Suppressor macrophage treated with lipopolysaccharide for 4 hours (primary cell): Measurements from ENCODE around the gene CDH13.

ENCODE experiments used
- DNase-seq: peaks from one replicate; pipeline ENCODE4 v3.0.0-alpha.2; 2020

CDH13 gene

GRCh38 chr16:83270640-83271039 is 643.9 kb downstream of the CDH13 start:
- no peak for DNase-seq

- DNase-seq: no peak
These were observed 644.4 kb downstream of the CDH13 start for GRCh38 chr16:83271123-83271522.

GRCh38 chr16:83271970-83272575 is 645.3 kb downstream of the CDH13 start:
- DNase-seq: no peak

- no peak for DNase-seq
These were observed 646.1 kb downstream of the CDH13 start for GRCh38 chr16:83272843-83273242.

- no peak for DNase-seq
These were observed 646.9 kb downstream of the CDH13 start for GRCh38 chr16:83273504-83274173.

GRCh38 chr16:83279251-83279650 is 652.5 kb downstream of the CDH13 start:
- DNase-seq: no peak

- DNase-seq: no peak
These were observed 659.2 kb downstream of the CDH13 start for GRCh38 chr16:83285921-83286320.

GRCh38 chr16:83296505-83296904 is 669.7 kb downstream of the CDH13 start:
- DNase-seq: no peak

- DNase-seq: no peak
These were observed 671.8 kb downstream of the CDH13 start for GRCh38 chr16:83298541-83298940.

- no peak for DNase-seq
These were observed 673.6 kb downstream of the CDH13 start for GRCh38 chr16:83300326-83300725.

- no peak for DNase-seq
These were observed 675.2 kb downstream of the CDH13 start for GRCh38 chr16:83301971-83302370.

- no peak for DNase-seq
These were observed 676.1 kb downstream of the CDH13 start for GRCh38 chr16:83302853-83303252.

- DNase-seq: no peak
These were observed 678.3 kb downstream of the CDH13 start for GRCh38 chr16:83305092-83305491.

GRCh38 chr16:83306961-83307593 is 680.3 kb downstream of the CDH13 start:
- no peak for DNase-seq

- DNase-seq: no peak
These were observed 680.8 kb downstream of the CDH13 start for GRCh38 chr16:83307594-83307992.

- DNase-seq: no peak
These were observed 681.6 kb downstream of the CDH13 start for GRCh38 chr16:83308414-83308813.

- DNase-seq: no peak
These were observed 684.0 kb downstream of the CDH13 start for GRCh38 chr16:83310816-83311215.

GRCh38 chr16:83312015-83312717 is 685.4 kb downstream of the CDH13 start:
- DNase-seq: no peak

- DNase-seq: no peak
These were observed 686.0 kb downstream of the CDH13 start for GRCh38 chr16:83312718-83313245.

GRCh38 chr16:83315271-83315670 is 688.5 kb downstream of the CDH13 start:
- no peak for DNase-seq

- no peak for DNase-seq
These were observed 689.7 kb downstream of the CDH13 start for GRCh38 chr16:83316458-83316857.

- no peak for DNase-seq
These were observed 691.6 kb downstream of the CDH13 start for GRCh38 chr16:83318390-83318789.

GRCh38 chr16:83328936-83329335 is 702.2 kb downstream of the CDH13 start:
- no peak for DNase-seq

GRCh38 chr16:83329441-83329840 is 702.7 kb downstream of the CDH13 start:
- no peak for DNase-seq
